GM12878 (cell line): ENCODE results near the gene CHST15. TPM values are rescaled to one million over a fixed set of nuclear protein-coding genes. Genes with fewer than 3 reads are reported as not detected.

Experiments used
- BCL11A ChIP-seq: IDR thresholded peaks from 2 replicates; pipeline ENCODE4 v1.6.1; 2011; ENCODE audit warnings: low read depth, low read length
- MEF2A ChIP-seq: IDR thresholded peaks from 2 replicates; pipeline ENCODE4 v1.6.1; 2011; ENCODE audit warnings: low read depth, mild to moderate bottlenecking, low read length, moderate library complexity; ENCODE audit not compliant: insufficient read depth
- NRF1 ChIP-seq: conservative IDR thresholded peaks from 2 replicates; pipeline ENCODE4 v1.6.1; 2011; ENCODE audit warnings: mild to moderate bottlenecking, low read depth, low read length, improper control_type of control experiment
- POLR2AphosphoS5 ChIP-seq: IDR thresholded peaks from 2 replicates; pipeline ENCODE4 v1.6.1; 2011; ENCODE audit warnings: mild to moderate bottlenecking, low read length, inconsistent platforms
- RBBP5 ChIP-seq: fragments of 200-600 bp; sonication (generic); conservative IDR thresholded peaks from 2 replicates; pipeline ENCODE4 v1.6.1; 2016
- SIN3A ChIP-seq: IDR thresholded peaks from 2 replicates; pipeline ENCODE4 v1.6.1; 2012; ENCODE audit warnings: low read depth, low read length, improper control_type of control experiment
- YBX1 ChIP-seq: fragments of 450-650 bp; IDR thresholded peaks from 2 replicates; pipeline ENCODE4 v1.6.1; 2016; ENCODE audit warnings: antibody characterized with exemption
- polyA plus RNA-seq, 11 experiments: library from polyadenylated mRNA; depleted of rRNA in 4 of 11; unstranded in 6 of 11; stranded (reverse) in 5 of 11; fragments of >200 nt; fragmentation: Nextera tagmentation in 4 of 11; fragmentation: Illumina TruSeq in 1 of 11; extraction: Ambion mirVana in 4 of 11; extraction: Trizol in 1 of 11; gene quantifications; 1 replicate in 1 of 11; 2 replicates in 10 of 11; pipeline versions ENCODE4 v1.2.1 to v1.2.3, GENCODE V29; 2011 to 2016; ENCODE audit warnings: inconsistent platforms in 2 of 11, missing spikeins in 2 of 11, low read depth in 1 of 11
- total RNA-seq, 4 experiments: library from RNA; depleted of rRNA in 3 of 4; stranded (reverse); fragments of >200 nt in 3 of 4; fragmentation: Illumina TruSeq in 1 of 4; extraction: Trizol in 1 of 4; gene quantifications; 2 replicates each; pipeline versions ENCODE4 v1.2.1 to v1.2.3, GENCODE V29; 2013 to 2021
- TF ChIP-seq, protein P1 (sequence below): fragments of 450-650 bp; IDR thresholded peaks from 2 replicates; pipeline ENCODE4 v1.6.1; 2016; ENCODE audit warnings: mild to moderate bottlenecking
- TF ChIP-seq, protein P2 (sequence below): fragments of 450-650 bp; IDR thresholded peaks from 2 replicates; pipeline ENCODE4 v1.6.1; 2018; ENCODE audit warnings: mild to moderate bottlenecking, low read depth, moderate library complexity; ENCODE audit not compliant: partially characterized antibody

CHST15 gene
- total and polyA plus RNA-seq, 10 of the 15 experiments (the other 5 are each of a cell fraction or from before 2014, with no cell fraction given), result 0.02 to 0.53 (median 0.05) TPM; not detected in 1

DNA sequence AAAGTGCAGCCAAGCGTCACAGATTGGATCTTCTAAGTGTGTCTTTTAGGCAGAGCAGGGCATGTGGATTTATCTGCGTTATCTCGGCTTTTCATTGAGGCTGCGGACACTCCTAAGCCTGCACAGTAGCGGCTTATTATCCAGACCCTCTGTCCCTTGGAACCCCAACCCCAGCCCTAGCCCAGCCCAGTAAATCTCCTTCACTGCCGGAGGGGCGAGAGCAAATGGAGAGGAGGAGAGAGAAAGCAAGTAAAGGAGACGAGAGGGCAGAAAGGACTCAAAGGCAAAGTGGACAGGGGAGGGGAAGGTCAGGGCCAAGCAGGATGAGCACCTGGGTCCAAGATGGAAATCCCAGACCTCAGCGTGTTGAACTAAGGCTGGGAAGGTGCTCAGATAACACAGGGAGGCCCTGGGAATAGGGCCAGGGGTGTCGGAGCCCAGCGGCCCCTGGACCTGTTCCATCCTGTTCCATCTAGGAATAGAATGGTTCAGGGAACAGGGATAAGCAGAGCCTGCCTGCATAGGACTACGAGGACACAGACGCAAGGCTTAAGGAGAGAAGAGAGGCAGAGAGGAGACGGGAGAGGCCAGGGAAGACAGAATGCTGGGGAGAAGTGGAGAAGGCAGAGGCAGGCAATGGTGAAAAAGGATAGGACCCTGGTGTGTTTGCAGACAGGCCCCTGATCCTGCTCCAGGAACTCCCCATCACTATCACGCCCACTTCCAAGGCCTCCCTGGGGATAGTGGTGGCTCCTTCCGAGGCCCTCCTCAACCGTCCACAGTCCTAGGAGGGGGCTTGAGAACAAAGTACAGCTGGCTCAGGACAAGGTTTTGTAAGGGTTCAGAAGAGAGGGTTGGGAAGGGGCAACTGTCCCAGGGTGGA, 99.6 kb downstream of the CHST15 start (continued):
- TF ChIP-seq SIN3A, result no peak
- TF ChIP-seq, protein P1, sequence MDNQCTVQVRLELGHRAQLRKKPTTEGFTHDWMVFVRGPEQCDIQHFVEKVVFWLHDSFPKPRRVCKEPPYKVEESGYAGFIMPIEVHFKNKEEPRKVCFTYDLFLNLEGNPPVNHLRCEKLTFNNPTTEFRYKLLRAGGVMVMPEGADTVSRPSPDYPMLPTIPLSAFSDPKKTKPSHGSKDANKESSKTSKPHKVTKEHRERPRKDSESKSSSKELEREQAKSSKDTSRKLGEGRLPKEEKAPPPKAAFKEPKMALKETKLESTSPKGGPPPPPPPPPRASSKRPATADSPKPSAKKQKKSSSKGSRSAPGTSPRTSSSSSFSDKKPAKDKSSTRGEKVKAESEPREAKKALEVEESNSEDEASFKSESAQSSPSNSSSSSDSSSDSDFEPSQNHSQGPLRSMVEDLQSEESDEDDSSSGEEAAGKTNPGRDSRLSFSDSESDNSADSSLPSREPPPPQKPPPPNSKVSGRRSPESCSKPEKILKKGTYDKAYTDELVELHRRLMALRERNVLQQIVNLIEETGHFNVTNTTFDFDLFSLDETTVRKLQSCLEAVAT, result no peak
- TF ChIP-seq POLR2AphosphoS5, result no peak
- TF ChIP-seq NRF1, result no peak
- no peak for TF ChIP-seq BCL11A
- TF ChIP-seq, protein P2, sequence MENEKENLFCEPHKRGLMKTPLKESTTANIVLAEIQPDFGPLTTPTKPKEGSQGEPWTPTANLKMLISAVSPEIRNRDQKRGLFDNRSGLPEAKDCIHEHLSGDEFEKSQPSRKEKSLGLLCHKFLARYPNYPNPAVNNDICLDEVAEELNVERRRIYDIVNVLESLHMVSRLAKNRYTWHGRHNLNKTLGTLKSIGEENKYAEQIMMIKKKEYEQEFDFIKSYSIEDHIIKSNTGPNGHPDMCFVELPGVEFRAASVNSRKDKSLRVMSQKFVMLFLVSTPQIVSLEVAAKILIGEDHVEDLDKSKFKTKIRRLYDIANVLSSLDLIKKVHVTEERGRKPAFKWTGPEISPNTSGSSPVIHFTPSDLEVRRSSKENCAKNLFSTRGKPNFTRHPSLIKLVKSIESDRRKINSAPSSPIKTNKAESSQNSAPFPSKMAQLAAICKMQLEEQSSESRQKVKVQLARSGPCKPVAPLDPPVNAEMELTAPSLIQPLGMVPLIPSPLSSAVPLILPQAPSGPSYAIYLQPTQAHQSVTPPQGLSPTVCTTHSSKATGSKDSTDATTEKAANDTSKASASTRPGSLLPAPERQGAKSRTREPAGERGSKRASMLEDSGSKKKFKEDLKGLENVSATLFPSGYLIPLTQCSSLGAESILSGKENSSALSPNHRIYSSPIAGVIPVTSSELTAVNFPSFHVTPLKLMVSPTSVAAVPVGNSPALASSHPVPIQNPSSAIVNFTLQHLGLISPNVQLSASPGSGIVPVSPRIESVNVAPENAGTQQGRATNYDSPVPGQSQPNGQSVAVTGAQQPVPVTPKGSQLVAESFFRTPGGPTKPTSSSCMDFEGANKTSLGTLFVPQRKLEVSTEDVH, result no peak
- TF ChIP-seq RBBP5, result no peak
- TF ChIP-seq MEF2A, result no peak
- no peak for TF ChIP-seq YBX1
- TF ChIP-seq, all 136 proteins: peak for 0
